GM12892 (cell line): Measurements from ENCODE around the gene PRDX3.

ENCODE experiments used
- DNase-seq: peaks from one replicate; pipeline ENCODE4 v3.0.0; 2011; ENCODE audit not compliant: insufficient read length
- FAIRE-seq: peaks from 2 replicates; lab custom pipeline; 2011; peaks lifted over from hg19 to GRCh38; lab: Jason Lieb, UNC
- POLR2A ChIP-seq: IDR thresholded peaks from 2 replicates; pipeline ENCODE4 v1.6.1; 2011; ENCODE audit warnings: low read depth, low read length, control low read depth
- POLR2AphosphoS5 ChIP-seq: IDR thresholded peaks from 2 replicates; pipeline ENCODE4 v1.6.1; 2011; ENCODE audit warnings: low read depth, low read length, control low read depth
- TAF1 ChIP-seq: IDR thresholded peaks from 2 replicates; pipeline ENCODE4 v1.6.1; 2011; ENCODE audit warnings: low read depth, mild to moderate bottlenecking, control low read depth, low read length, borderline replicate concordance

The PRDX3 gene

DNA sequence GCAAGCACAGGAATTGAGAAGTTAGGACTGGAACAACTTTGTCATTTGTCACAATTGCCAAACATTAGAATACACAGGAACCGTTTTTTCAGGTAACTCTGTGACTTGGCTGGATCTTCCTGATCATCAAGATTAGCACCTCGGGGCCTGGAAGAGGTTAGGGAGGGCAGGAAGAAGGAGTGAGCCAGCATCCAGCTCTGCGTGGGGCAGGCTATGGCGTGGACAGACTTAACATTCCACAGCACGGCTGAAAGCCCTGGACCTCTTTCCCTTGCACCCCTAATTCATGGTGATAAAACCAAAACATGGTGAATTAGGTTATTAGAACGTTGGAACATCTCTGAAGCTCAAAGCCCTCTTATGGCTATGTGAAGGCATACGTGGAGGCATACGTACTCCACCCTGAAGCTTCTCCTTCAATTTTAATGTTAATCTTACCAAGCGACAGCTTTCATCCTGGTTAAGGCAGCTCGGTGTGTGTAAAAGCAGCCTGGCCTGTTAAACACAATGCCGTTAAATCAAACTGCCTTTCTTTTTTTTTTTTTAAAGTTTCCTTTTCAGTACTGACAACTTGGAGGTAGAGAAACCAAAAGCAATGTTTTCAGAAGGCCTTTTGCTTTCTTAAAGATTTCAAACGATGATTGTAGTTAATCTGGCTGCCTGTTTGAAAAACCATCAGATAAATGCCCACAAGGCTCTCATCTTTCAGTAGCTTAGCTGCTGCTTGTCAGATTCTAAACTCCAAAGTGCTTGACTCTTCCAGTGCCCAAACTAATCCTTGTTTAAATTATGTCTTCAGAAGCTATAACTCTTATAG lies 33.2 kb upstream of the PRDX3 start:
- DNase-seq (no peak), FAIRE-seq (no peak)
- TF ChIP-seq TAF1 (no peak), POLR2A (no peak), POLR2AphosphoS5 (no peak)

DNA sequence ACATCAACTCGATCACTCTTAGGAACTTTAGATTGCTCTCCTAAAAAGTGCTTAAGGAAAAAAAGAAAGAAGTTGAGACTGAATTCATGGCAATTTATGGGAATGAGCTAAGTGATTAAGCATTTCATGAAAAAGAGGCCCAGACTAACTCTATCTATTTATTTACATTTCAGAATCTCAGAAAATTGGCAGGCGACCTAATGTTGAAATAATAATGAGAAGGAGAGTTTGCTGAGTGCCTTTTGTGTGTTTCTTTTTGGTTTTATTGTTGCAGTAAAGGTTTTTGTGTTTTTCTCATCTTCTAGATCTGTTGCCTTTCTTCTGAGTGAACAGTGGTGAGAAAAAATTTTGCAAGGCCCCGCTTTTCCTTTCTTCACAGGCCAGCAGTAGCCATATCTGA lies 32.6 kb upstream of the PRDX3 start:
- DNase-seq: no peak
- no peak for TF ChIP-seq TAF1
- no peak for FAIRE-seq

DNA sequence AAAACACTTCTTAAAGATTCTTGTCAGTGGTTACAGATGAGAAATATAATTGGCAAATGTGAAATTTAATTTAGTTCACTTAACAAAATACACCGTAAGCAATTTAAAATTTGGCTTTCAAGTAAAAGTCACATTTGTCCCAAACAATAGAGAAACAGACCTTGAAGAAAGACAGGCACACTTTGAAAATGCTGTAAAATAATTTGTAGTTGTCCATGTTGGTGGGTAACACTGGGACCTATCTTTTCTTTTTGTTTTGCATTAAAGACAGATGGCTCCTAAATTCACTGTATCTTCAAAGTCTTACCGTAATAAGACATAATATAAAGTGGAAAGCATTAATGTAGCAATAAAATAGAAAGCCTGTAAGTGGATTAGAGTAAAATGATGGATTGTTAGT lies 32.0 kb upstream of the PRDX3 start:
- TF ChIP-seq POLR2A (no peak), POLR2AphosphoS5 (no peak), TAF1 (no peak)
- DNase-seq: no peak
- no peak for FAIRE-seq

DNA sequence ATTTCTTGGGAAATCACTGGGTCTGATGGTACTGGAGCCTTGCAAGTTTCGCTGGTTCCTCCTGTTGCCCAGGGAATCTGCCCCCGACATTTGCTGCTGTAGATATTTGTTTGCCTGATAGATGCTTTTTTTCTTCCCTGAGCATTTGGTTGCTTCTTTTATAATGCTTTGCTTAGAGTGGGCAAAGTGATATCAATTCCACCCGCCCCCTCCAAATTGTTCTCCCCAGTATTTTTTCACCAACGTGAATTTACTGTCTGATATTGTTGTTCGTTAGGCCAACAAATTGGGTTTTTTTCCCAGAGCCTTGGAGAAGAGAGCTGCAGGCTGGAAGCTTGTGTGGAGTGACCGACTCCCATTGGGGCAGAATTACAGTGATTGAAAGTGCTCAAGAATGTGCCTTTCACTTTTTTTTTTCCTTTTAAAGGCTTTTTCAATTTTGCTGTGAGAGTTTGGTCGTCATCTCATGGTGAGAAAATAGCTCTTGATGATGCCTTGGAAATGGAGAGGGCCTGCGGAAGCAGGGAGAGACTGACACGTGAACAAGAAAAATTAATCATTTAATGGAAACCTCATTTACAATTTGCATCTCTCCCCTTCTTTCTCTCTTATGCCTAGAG lies 31.2 kb upstream of the PRDX3 start:
- no peak for FAIRE-seq
- no peak for DNase-seq
- no peak for TF ChIP-seq POLR2AphosphoS5
- no peak for TF ChIP-seq POLR2A
- TF ChIP-seq TAF1: no peak

DNA sequence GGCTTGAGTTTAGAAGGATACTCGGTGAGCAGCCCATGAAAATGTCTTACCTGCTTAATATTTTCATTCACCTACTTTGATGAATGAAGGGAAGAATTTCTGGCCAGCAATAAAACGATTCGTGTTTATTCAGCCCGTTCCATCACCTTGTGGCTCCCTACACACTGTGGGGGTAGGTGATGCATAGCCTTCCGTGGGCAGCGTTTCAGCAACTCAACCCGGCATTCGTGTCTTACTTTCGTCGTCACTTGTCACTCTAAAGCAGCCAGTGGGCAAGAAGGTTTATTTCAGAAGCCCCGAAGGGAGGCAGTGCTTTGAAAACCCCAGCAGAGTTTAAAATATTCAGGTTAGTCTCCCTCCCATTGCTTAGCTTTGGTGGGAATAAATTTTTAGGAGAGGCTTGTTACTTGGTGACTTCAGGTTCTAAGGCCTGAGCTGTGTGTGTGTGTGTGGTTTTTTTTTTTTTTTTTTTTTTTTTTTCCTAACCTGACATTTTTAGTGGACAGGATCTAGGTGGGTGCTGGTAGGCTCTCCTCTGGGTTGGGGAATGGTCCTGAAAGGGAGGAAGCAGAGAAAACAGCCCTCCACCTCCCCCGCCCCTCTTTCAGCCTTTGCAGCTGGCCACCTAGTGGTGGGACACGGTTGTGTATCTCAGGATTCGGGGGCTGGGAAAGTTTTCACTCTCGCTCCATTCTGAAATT lies 30.6 kb upstream of the PRDX3 start:
- TF ChIP-seq TAF1 (no peak), POLR2A (peak; percentile 21; the same call in 1 of the 2 replicates), POLR2AphosphoS5 (no peak)
- DNase-seq: no peak

DNA sequence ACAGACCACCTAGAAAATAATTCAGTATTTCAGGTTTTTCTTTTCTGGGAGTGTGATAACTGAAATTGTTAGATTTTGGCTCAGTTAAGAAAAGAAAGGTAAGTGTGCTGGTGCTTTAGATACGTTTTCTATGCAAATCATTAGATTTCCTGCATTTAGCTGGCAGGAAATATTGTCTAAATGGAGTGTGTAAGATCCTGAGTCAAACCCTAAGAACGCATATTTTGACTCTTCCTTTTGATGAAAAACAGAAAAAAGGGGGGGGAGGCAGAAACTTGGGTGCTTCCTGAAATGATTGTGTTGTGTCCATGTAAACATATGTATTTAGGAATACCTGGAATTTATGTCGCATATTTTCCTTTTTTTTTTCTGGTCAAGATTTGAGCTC lies 29.9 kb upstream of the PRDX3 start:
- no peak for DNase-seq
- no peak for FAIRE-seq

More for the DNA sequence above, 30.6 kb upstream of the PRDX3 start:
- FAIRE-seq: peak; percentile 71

DNA sequence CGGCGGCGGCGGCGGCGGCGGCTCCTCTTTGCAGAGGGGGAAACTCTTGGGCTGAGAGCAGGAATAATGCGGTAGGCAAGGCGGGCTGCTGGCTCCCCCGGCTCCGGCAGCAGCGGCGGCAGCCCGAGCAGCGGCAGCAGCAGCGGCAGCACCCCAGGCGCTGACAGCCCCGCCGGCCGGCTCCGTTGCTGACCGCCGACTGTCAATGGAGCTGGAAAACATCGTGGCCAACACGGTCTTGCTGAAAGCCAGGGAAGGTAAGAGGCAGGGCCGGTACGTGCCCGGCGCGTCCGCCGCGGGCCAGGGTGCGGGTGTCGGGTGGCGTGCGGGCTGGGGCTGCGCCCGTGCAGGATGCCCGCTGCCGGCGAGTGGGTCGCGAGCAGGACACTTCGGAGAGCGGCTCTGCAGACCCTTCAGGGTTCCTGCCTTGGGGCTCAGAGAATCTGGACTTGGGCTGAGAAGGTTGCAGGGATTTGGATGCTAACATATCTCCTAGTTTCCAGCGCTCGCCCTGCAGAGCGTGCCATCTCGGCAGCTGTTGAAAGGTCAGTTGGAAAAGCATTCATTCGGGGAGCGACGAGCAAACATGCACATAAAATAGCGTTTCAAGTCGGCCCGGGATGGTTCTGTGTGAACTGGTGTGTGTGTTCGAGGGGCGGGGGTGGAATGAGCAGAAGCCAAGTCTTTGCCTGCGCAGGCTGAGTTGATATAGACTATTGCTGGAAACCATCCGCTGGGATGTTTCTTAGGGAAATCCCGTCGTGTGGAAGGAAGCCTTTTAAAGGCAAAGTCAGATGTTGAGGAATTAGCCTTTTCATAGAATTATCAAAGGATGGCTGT lies 29.3 kb upstream of the PRDX3 start:
- no peak for DNase-seq
- TF ChIP-seq POLR2AphosphoS5 (no peak), POLR2A (no peak), TAF1 (no peak)
- no peak for FAIRE-seq

More for the DNA sequence above, 29.9 kb upstream of the PRDX3 start:
- no peak for TF ChIP-seq TAF1
- TF ChIP-seq POLR2A: no peak
- no peak for TF ChIP-seq POLR2AphosphoS5

DNA sequence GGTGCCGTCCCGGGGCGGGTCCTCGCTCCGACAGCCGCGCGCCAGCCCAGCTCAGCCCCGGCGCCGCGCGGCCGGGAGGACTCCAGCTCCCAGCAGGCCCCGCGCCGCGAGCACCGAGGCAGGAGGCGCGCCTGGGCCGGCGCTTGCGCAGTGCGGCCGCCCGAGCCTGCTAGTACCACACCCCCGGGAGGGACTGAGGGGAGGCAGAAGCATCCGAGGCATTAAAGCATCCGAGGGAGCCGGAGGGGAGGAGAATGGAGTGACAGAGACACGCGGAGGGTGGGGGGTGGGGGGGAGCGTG lies 28.7 kb upstream of the PRDX3 start, which contains the start of gene GRK5:
Gene GRK5, plus strand, starts transcription at position 206 of the 301 bp plus-strand sequence. CDS start 347 bp downstream, outside the sequence.
- peak; percentile 93 for DNase-seq
- TF ChIP-seq TAF1 (no peak), POLR2AphosphoS5 (no peak), POLR2A (peak; percentile 79; the same call in 1 of the 2 replicates)
- FAIRE-seq: peak; percentile 96

DNA sequence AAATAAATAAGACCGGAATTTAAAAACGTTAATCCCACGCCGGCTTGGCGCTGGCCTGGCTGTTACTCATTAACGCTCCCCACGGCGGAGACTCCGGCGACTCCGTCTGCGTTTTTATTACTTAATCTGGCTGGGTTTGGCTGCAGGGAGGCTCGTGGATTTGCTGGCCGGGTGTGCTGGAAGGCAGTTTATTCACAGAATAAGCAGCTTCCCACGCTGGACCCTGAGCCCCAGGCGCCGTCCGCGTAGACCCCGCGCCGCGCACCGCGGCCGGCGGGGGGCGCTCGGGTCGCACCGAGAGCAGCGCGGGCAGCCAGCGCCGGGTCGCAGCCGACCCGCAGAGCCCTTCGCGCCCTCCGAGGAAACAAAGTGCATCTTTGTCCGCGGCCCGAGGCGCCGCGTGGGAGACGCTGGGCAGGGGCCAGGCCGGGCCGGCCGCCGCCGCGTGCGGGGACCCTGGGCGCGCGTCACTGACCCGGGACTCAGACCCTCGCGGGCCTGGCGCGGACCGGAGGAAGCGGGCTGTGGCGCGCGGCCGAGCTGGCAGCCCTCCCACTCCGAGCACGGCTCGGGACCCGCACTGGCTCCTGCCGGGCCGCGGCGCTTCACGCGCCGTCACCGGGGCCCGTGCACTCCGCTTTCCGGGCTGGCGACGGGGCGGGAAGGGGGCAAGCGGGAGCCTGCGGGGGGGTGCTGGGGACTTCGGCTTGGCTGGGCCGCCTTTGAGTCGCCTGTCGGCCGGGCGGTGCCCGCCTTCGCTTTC lies 28.2 kb upstream of the PRDX3 start:
- DNase-seq: peak; percentile 72
- no peak for FAIRE-seq
- TF ChIP-seq POLR2A (no peak; the same call in 1 of the 2 replicates), POLR2AphosphoS5 (no peak; the same call in 1 of the 2 replicates), TAF1 (no peak)

DNA sequence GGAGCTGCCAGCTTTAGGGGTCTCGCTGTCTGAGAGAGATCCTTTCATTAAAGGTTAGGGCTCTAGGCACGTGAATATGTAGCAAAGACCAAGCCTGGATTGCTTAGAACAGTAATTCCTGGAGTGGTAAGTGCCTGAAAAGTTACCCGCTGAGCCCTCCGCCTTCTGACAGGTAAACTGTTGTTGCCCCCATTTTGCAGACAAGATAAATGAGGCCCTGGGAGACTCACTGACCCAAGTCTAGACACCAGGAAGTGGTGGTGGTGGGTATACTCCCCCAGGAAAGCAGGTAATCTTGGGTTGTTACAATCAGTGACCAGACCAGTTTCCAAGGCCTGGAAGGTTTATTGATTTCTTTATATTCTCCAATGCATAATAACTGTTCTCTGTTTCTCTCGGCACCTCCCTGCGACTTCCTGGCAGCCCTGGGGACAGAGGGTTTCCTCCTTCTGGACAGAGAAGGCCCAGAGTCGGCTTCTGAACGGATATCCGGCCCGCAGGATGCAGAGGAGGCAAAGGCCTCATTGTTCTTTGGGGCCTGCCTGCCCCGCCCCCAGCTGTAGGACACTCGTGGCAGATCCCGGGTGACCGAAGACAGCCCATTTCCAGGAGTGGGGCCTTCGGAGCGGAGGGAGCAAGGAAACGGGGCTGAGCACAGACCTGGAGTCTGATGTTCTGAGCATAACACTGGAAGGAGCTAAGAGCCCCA lies 27.4 kb upstream of the PRDX3 start:
- DNase-seq: peak; percentile 68
- TF ChIP-seq POLR2A (peak; percentile 58; the same call in 1 of the 2 replicates), TAF1 (no peak), POLR2AphosphoS5 (no peak)
- peak; percentile 89 for FAIRE-seq
